Activated naive CD4-positive, alpha-beta T cell treated with anti-CD3 and anti-CD28 coated beads, Interleukin-2, amount 50 U/mL, for 72 hours (primary cell): ENCODE measurements around the gene AKNAD1. TPM values are rescaled to one million over a fixed set of nuclear protein-coding genes. Genes with fewer than 3 reads are reported as not detected.
"Not testable (repeated sequence)": the region's sequence is repeated elsewhere in the genome, so short reads cannot be mapped to it uniquely, and the experiment has no call there.

Experiments
- ATAC-seq, 2 donors: fragments of 150-1000 bp; cut with Tn5 transposase; 2 replicates each; pipeline ENCODE4 v1.10.0; 2021; ENCODE audit warnings: mild to moderate bottlenecking in 2 of 2, moderate library complexity in 2 of 2
- DNase-seq, 2 donors: peaks; one replicate each; pipeline ENCODE4 v3.0.0; 2021 to 2022; ENCODE audit warnings: low spot score in 2 of 2
- H3K27ac Mint-ChIP-seq, 2 donors: one replicate each; pipeline ENCODE4 v1.8.0; 2022; ENCODE audit warnings: mild to moderate bottlenecking in 2 of 2, mixed read lengths in 2 of 2
- H3K36me3 Mint-ChIP-seq, 2 donors: one replicate each; pipeline ENCODE4 v1.8.0; 2022; ENCODE audit warnings: mixed read lengths in 2 of 2
- H3K9me3 Mint-ChIP-seq, 2 donors: one replicate each; pipeline ENCODE4 v1.8.0; 2022; ENCODE audit warnings: mixed read lengths in 2 of 2
- total RNA-seq, 2 donors: library from RNA; stranded (reverse); gene quantifications; one replicate each; pipeline ENCODE4 v1.2.3, GENCODE V29; 2022

AKNAD1 gene
- total RNA-seq, 2 donors from 2014 or later = not detected

DNA sequence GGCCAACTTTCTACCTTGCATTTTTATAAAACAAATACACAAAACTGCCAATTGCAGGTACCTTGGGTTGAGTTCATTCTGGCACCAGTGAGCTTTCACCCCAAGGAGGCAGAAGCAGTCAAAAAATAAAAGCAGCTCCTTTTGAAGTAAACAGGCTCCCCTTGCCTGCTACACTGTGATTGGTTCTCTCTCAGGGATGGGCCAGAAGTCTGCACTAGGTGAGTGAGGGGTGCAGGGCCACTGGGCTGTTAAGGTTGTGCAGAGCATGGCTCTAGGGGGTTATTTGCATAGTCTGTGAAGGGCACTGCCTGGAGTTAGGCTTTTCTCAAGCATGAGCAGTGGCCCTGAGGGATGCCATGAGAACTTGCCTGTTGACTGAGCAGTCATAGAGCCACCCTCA is 39.1 kb downstream of the AKNAD1 start:
- ATAC-seq (no peak), DNase-seq (no peak)
- Mint-ChIP-seq H3K9me3 (no peaks in the 10 kb centered on the region), H3K27ac (no peak overlapping the region), H3K36me3 (no peaks in the 10 kb centered on the region)

DNA sequence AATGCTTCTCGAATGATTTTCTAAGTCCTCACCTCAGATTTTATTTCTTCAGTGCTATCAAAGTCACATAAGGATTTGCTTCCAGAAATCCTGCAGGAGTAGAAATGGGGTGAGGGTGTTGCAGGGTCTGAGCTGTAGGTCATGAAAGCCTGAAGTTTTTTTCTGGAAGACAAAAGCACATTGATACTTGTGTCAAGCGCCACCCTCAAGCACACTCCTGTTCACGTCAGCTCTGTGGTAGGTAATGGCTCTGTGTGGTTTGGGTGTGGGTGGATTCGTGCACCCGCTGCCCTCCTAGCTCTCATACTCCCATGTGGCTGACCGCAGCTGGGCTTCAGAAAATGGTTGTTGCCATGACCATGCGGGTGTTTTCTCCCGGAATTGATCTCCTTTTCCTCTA is 39.9 kb downstream of the AKNAD1 start:
- ATAC-seq (no peak), DNase-seq (no peak)
- Mint-ChIP-seq H3K27ac (no peak overlapping the region), H3K36me3 (no peaks in the 10 kb centered on the region), H3K9me3 (no peaks in the 10 kb centered on the region)

GRCh38 chr1:108816049-108816893 is 40.6 kb downstream of the AKNAD1 start:
- H3K27ac Mint-ChIP-seq = no peak overlapping the region

DNA sequence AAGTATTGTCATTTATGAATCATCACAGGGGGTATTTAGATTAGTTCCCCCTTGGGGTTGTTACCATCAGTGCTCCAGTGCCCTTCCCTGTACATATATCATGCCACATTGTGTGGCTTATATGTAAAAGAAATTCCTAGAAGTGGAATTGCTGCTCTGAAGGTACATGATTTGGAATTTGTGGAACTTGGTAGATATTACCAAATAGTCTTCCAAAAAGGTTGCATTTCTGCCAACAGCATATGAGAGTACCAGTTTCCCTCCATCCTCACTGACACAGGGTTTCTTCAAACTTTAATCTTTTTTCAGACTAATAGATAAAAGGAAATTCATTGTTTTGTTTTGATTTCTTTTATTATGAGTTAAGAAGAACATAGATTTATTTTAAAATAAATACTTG is 41.3 kb downstream of the AKNAD1 start:
- no peaks in the 10 kb centered on the region for H3K9me3 Mint-ChIP-seq
- H3K27ac Mint-ChIP-seq = no peak overlapping the region
- ATAC-seq = no peak
- no peak for DNase-seq
- H3K36me3 Mint-ChIP-seq = no peaks in the 10 kb centered on the region

More at GRCh38 chr1:108816049-108816893, 40.6 kb downstream of the AKNAD1 start:
- no peaks in the 10 kb centered on the region for H3K9me3 Mint-ChIP-seq
- DNase-seq (no peak), ATAC-seq (no peak)
- no peaks in the 10 kb centered on the region for H3K36me3 Mint-ChIP-seq

- no peak for ATAC-seq
These were observed 42.4 kb downstream of the AKNAD1 start for GRCh38 chr1:108814343-108815125.

GRCh38 chr1:108813326-108813725 is 43.6 kb downstream of the AKNAD1 start:
- Mint-ChIP-seq H3K9me3 (no peaks in the 10 kb centered on the region), H3K27ac (no peak overlapping the region), H3K36me3 (no peaks in the 10 kb centered on the region)
- ATAC-seq (no peak), DNase-seq (no peak)

More at GRCh38 chr1:108814343-108815125, 42.4 kb downstream of the AKNAD1 start:
- H3K36me3 Mint-ChIP-seq = no peaks in the 10 kb centered on the region
- H3K9me3 Mint-ChIP-seq = no peaks in the 10 kb centered on the region
- no peak for DNase-seq
- no peak overlapping the region for H3K27ac Mint-ChIP-seq

- Mint-ChIP-seq H3K27ac (peak overlapping the region in 1 of 2 donors; percentile 29), H3K36me3 (no peaks in the 10 kb centered on the region), H3K9me3 (no peaks in the 10 kb centered on the region)
- no peak for ATAC-seq
- DNase-seq = no peak
These were observed 45.3 kb downstream of the AKNAD1 start for GRCh38 chr1:108811611-108812010.

GRCh38 chr1:108808438-108808837 is 48.5 kb downstream of the AKNAD1 start:
- DNase-seq (no peak), ATAC-seq (no peak)
- no peaks in the 10 kb centered on the region for H3K36me3 Mint-ChIP-seq
- H3K27ac Mint-ChIP-seq = no peak overlapping the region
- no peaks in the 10 kb centered on the region for H3K9me3 Mint-ChIP-seq

- ATAC-seq (no peak), DNase-seq (no peak)
- Mint-ChIP-seq H3K36me3 (no peaks in the 10 kb centered on the region), H3K9me3 (no peaks in the 10 kb centered on the region), H3K27ac (no peak overlapping the region)
These were observed 53.3 kb downstream of the AKNAD1 start for GRCh38 chr1:108803548-108803947.

DNA sequence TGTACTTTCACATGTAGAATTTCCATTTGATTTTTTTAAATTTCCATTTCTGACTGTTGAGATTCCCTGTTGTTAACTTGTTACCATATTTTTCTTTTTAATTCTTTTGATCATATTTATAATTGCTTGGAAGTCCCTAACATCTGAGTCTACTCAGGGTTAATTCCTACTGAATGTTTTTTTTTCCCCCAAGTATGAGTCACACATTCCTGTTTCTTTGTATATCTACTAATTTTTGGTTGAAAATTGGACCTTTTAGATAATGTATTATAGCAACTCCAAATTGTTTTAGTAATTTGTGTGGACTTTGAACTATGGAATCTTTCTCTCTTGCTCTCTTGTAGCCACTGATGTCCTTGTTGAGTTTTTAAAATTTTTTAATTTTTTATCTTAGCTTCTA is 55.8 kb downstream of the AKNAD1 start:
- no peak overlapping the region for H3K27ac Mint-ChIP-seq
- DNase-seq (no peak), ATAC-seq (no peak)
- no peaks in the 10 kb centered on the region for H3K9me3 Mint-ChIP-seq
- no peaks in the 10 kb centered on the region for H3K36me3 Mint-ChIP-seq

DNA sequence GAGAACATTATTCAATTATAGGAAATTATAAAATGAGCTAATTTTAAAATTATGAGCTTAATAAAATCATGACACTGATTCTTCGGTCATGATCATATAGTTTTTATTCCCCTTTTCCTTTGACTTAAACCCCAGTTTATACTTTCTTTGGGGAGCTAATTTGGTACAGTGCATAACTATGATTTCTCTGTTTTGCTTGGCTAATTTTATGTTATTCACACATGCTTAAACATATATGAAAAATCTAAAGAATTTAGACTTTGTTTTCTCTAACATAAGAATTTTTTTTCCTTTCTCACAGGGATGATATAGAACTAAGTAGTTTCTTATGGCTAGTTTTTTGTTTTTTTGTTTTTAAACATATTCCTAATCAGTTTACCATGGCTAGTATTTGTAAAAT is 57.9 kb downstream of the AKNAD1 start:
- ATAC-seq = no peak
- Mint-ChIP-seq H3K9me3 (no peaks in the 10 kb centered on the region), H3K27ac (no peak overlapping the region), H3K36me3 (no peaks in the 10 kb centered on the region)
- no peak for DNase-seq

DNA sequence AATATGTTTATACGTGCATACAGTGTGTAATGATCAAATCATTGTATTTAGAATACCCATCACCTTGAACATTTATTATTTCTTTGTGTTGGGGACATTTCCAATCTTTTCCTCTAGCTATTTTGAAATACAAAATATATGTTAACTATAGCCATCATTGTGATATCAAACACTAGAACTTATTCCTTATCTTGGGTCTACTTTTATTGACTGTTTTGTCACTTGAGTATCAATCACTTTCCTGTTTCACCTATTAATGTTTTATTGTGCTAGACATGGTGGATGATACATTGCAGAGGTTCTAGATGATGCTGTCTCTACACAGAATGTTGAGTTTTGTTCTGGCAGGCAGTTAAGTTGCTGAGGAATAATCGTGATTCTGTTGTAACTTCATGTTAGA is 64.5 kb downstream of the AKNAD1 start:
- Mint-ChIP-seq H3K27ac (no peak overlapping the region), H3K9me3 (peaks cover 10 to 13% of the 10 kb centered on the region in 2 donors), H3K36me3 (peaks cover 21 to 59% of the 10 kb centered on the region in 2 donors)
- DNase-seq (no peak), ATAC-seq (no peak)

- H3K9me3 Mint-ChIP-seq = peaks cover 10 to 13% of the 10 kb centered on the region in 2 donors
- DNase-seq (no peak), ATAC-seq (no peak)
- no peak overlapping the region for H3K27ac Mint-ChIP-seq
- peaks cover 21 to 59% of the 10 kb centered on the region in 2 donors for H3K36me3 Mint-ChIP-seq
These were observed 65.1 kb downstream of the AKNAD1 start for GRCh38 chr1:108791790-108792189.

DNA sequence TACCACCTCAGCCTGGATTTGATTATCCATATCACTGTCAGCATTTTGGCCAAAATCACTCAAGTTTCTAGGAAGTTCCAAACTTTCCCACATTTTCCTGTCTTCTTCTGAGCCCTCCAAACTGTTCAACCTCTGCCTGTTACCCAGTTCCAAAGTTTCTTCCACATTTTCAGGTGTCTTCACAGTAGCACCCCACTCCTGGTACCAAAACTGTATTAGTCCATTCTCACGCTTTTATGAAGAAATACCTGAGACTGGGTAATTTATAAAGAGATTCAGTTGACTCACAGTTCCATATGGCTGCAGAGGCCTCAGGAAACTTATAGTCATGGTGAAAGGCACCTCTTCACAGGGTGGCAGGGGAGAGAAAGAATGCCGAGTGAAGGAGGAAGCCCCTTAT is 71.0 kb downstream of the AKNAD1 start:
- DNase-seq = no peak
- ATAC-seq = no peak
- peaks cover 8 to 19% of the 10 kb centered on the region in 2 donors for H3K9me3 Mint-ChIP-seq

DNA sequence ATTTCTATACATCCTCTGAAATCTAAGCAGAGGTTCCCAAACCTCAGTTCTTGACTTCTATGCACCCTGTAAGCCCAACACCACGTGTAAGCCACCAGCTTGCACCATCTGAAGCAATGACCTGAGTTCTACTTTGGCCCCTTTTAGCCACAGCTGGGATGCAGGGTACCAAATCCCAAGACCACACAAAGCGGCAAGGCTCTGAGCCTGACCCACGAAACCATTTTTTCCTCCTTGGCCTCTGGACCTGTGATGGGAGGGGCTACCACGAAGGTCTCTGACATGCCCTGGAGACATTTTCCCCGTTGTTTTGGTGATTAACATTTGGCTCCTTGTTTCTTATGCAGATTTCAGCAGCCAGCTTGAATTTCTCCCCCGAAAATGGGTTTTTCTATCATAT is 71.6 kb downstream of the AKNAD1 start:
- no peak overlapping the region for H3K27ac Mint-ChIP-seq
- ATAC-seq (no peak), DNase-seq (no peak)
- peaks cover 8 to 19% of the 10 kb centered on the region in 2 donors for H3K9me3 Mint-ChIP-seq
- H3K36me3 Mint-ChIP-seq = peaks cover 32 to 70% of the 10 kb centered on the region in 2 donors

More for the DNA sequence above, 71.0 kb downstream of the AKNAD1 start:
- H3K27ac Mint-ChIP-seq = no peak overlapping the region
- H3K36me3 Mint-ChIP-seq = peaks cover 34 to 74% of the 10 kb centered on the region in 2 donors

DNA sequence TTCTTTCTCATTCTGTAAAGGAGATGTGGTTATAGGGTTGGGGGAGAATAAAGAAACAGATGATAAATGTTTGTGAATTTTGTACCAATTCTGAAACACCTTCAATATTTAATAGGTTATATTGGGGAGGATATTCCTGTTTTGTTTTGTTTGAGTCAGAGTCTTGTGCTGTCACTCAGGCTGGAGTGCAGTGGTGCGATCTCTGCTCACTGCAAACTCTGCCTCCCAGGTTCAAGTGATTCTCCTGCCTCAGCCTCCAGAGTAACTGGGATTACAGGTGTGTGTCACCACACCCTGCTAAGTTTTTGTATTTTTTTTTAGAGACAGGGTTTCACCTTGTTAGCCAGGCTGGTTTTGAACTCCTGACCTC is 75.3 kb downstream of the AKNAD1 start:
- H3K27ac Mint-ChIP-seq = peak overlapping the region in 1 of 2 donors; percentile 32
- not testable (repeated sequence) for DNase-seq, ATAC-seq
- peaks cover 32 to 46% of the 10 kb centered on the region in 2 donors for H3K36me3 Mint-ChIP-seq
- H3K9me3 Mint-ChIP-seq = peaks cover 8 to 19% of the 10 kb centered on the region in 2 donors

DNA sequence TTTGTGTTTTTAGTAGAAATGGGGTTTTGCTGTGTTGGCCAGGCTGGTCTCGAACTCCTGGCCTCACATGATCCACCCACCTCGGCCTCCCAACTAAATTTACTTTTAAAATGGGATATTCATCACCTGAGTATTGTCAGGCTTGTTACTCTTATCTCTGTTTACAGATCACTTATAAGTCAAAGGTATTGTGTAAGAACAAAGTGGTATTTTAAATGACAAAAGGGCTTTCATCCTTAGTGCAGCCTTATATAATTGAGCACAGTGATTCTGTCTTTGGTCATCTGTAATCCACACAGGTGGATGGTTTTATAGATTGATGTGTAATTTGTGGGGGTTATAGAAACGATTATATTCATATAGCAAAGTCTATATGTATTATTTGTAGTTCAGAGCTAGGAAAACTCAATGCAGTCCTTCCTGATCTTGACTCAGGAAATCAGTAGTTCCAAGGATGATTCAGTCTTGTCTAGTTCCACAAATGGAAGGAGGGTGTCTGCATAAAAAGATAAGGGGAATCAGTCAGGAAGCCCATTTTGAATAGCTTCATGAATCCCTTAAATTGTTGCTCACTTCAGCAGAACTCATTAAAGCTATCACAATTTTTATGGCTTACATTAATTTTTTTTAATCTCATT is 75.8 kb downstream of the AKNAD1 start:
- H3K36me3 Mint-ChIP-seq = peaks cover 26 to 41% of the 10 kb centered on the region in 2 donors
- ATAC-seq (no peak), DNase-seq (no peak)
- H3K27ac Mint-ChIP-seq = peak overlapping the region in 1 of 2 donors; percentile 32
- peaks cover 7 to 19% of the 10 kb centered on the region in 2 donors for H3K9me3 Mint-ChIP-seq
